K562 (cell line): ENCODE data around the gene PTBP3. TPM values are rescaled to one million over a fixed set of nuclear protein-coding genes. Genes with fewer than 3 reads are reported as not detected.

Experiments
- CREB1 ChIP-seq, 2 experiments: sonication (generic) in 1 of 2; formaldehyde crosslinking in 1 of 2; IDR thresholded peaks; 2 replicates each; pipeline versions ENCODE4 v1.6.1 to v1.8.0; 2012 to 2022; ENCODE audit warnings: inconsistent platforms in 1 of 2, mild to moderate bottlenecking in 1 of 2, missing genetic modification reagents in 1 of 2, moderate library complexity in 1 of 2
- DDX20 ChIP-seq: fragments of 450-650 bp; IDR thresholded peaks from 2 replicates; pipeline ENCODE4 v1.6.1; 2016; ENCODE audit warnings: missing genetic modification characterization, low read depth, mild to moderate bottlenecking, missing compliant biosample characterization, moderate library complexity
- ETS1 ChIP-seq: conservative IDR thresholded peaks from 2 replicates; pipeline ENCODE4 v1.6.1; 2011; ENCODE audit warnings: low read depth, mild to moderate bottlenecking, low read length; ENCODE audit not compliant: control insufficient read depth
- HNRNPLL ChIP-seq: fragments of 200-400 bp; formaldehyde crosslinking; IDR thresholded peaks from 2 replicates; pipeline ENCODE4 v1.6.1; 2017; ENCODE audit warnings: low read length, low read depth, mild to moderate bottlenecking; ENCODE audit not compliant: poor library complexity, severe bottlenecking
- ID3 ChIP-seq, 2 experiments: fragments of 250-450 bp in 1 of 2; fragments of 450-650 bp in 1 of 2; sonication (Bioruptor Pico) in 1 of 2; IDR thresholded peaks; 2 replicates each; pipeline versions ENCODE4 v1.6.1 to v1.8.0; 2016 to 2021; ENCODE audit warnings: mild to moderate bottlenecking in 2 of 2, moderate library complexity in 2 of 2, missing compliant biosample characterization in 1 of 2, missing genetic modification characterization in 1 of 2
- ILK ChIP-seq: fragments of 450-650 bp; IDR thresholded peaks from 2 replicates; pipeline ENCODE4 v1.6.1; 2016; ENCODE audit warnings: missing genetic modification characterization, low read depth, mild to moderate bottlenecking, missing compliant biosample characterization, moderate library complexity, borderline replicate concordance
- POLR2AphosphoS2 ChIP-seq: IDR thresholded peaks from 2 replicates; pipeline ENCODE4 v1.6.1; 2012; ENCODE audit warnings: low read length, improper control_type of control experiment
- POLR2AphosphoS5 ChIP-seq: IDR thresholded peaks from 2 replicates; pipeline ENCODE4 v1.6.1; 2011; ENCODE audit warnings: mild to moderate bottlenecking, low read depth, low read length, moderate library complexity; ENCODE audit not compliant: control insufficient read depth, insufficient read depth
- SIN3B ChIP-seq: fragments of 450-650 bp; IDR thresholded peaks from 2 replicates; pipeline ENCODE4 v1.6.1; 2017; ENCODE audit warnings: low read depth, mild to moderate bottlenecking, moderate library complexity
- TAF9B ChIP-seq: fragments of 450-650 bp; IDR thresholded peaks from 2 replicates; pipeline ENCODE4 v1.6.1; 2018; ENCODE audit warnings: mild to moderate bottlenecking; ENCODE audit not compliant: partially characterized antibody
- ZEB2 ChIP-seq: fragments of 450-650 bp; IDR thresholded peaks from 2 replicates; pipeline ENCODE4 v1.6.1; 2016
- ZNF277 ChIP-seq: fragments of 250-450 bp; sonication (Bioruptor Pico); IDR thresholded peaks from 2 replicates; pipeline ENCODE4 v1.8.0; 2022; ENCODE audit warnings: inconsistent platforms, mild to moderate bottlenecking, moderate library complexity, borderline replicate concordance
- ZNF318 ChIP-seq, 2 experiments: fragments of 450-650 bp; IDR thresholded peaks; 2 replicates each; pipeline ENCODE4 v1.6.1; 2016; ENCODE audit warnings: mild to moderate bottlenecking in 2 of 2, borderline replicate concordance in 1 of 2, low read depth in 1 of 2, moderate library complexity in 1 of 2
- polyA plus RNA-seq, 8 experiments: library from polyadenylated mRNA; depleted of rRNA in 4 of 8; stranded (reverse) in 5 of 8; unstranded in 3 of 8; fragments of >200 nt; fragmentation: Nextera tagmentation in 2 of 8; fragmentation: Illumina TruSeq in 1 of 8; extraction: Ambion mirVana in 2 of 8; extraction: Trizol in 1 of 8; gene quantifications; 2 replicates each; pipeline versions ENCODE4 v1.2.1 to v1.2.3, GENCODE V29; 2011 to 2014; ENCODE audit warnings: inconsistent platforms in 1 of 8, missing spikeins in 1 of 8
- total RNA-seq, 7 experiments: library from RNA; depleted of rRNA in 6 of 7; stranded (reverse); fragments of >200 nt in 6 of 7; fragmentation: Illumina TruSeq in 2 of 7; extraction: Trizol in 2 of 7; gene quantifications; 2 replicates each; pipeline versions ENCODE4 v1.2.1 to v1.2.3, GENCODE V29; 2011 to 2021; ENCODE audit warnings: low replicate concordance in 1 of 7

PTBP3 gene
- total and polyA plus RNA-seq, 9 of the 15 experiments (the other 6 are each of a cell fraction or from before 2014, with no cell fraction given), result 22.4 to 132 (median 68.0) TPM

GRCh38 chr9:112224401-112225289 lies 108.8 kb downstream of the PTBP3 start (continued):
- TF ChIP-seq ZNF318 (IDR thresholded peaks at IDR 0.05; ENCODE audit: borderline replicate concordance in 1 of 2, low read depth in 1 of 2), result 0 out of 4 replicates have a peak, but pooled peaks of 1 of the 2 experiments have one; percentile 27
- TF ChIP-seq POLR2AphosphoS2, result no peak
- no peak for TF ChIP-seq ZNF277 (CRISPR knock-in tag)
- TF ChIP-seq TAF9B, result peak; percentile 11
- TF ChIP-seq ZEB2, result no peak
- no peak for TF ChIP-seq ILK (tag)
- peak; percentile 58 for TF ChIP-seq POLR2AphosphoS5
- TF ChIP-seq DDX20 (tag), result peak; percentile 79; the same call in 1 of the 2 replicates
- no peak for TF ChIP-seq ETS1
- TF ChIP-seq HNRNPLL, result no peak
- no peak for TF ChIP-seq CREB1 (IDR thresholded peaks at IDR 0.05)
- peak; percentile 40; the same call in 1 of the 2 replicates for TF ChIP-seq CREB1 (CRISPR knock-in tag; IDR thresholded peaks at IDR 0.05)
- TF ChIP-seq ID3 (CRISPR knock-in tag; IDR thresholded peaks at IDR 0.05), result no peak
- TF ChIP-seq ID3 (tag; IDR thresholded peaks at IDR 0.05), result peak; percentile 86
- TF ChIP-seq SIN3B, result no peak
